ENCODE results near the gene BACH1.

The BACH1 gene

DNA sequence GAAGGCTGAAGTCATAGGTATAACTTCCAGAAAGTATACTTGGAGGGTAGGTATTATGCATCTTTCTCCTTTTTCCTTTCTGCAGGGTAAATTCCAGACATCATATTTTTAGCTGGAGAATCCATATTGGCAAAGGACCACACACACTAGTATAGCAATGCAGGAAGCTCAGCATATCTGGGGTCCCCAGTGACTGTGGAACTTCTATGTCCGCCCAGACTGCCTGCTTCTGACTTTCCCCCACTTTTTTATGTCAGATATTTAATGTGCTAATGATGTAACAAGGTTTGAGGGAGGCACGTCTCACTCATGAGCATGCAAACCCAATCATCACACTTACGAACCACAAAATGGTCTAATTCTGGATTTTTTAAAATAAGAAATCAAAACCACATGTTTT is 90.4 kb downstream of the BACH1 start:
- Histone ChIP-seq H3K4me1 (ENCODE audit: insufficient read depth, low read length) (no peaks in the 10 kb centered on the region), H3K4me3 (ENCODE audit: low read depth in 1 of 2, low read length in 2 of 2) (no peak overlapping the region), H3K27ac (ENCODE audit: low read depth, low read length) (no peak overlapping the region), H3K9ac (ENCODE audit: low read length) (no peak overlapping the region), H3K9me3 (ENCODE audit: low read length) (no peaks in the 10 kb centered on the region), H3K27me3 (ENCODE audit: control insufficient read depth in 1 of 2, insufficient read depth in 2 of 2, low read length in 2 of 2) (no peaks in the 10 kb centered on the region), H3K36me3 (ENCODE audit: insufficient read depth, low read length) (no peaks in the 10 kb centered on the region)

- H3K27me3 ChIP-seq (ENCODE audit: control insufficient read depth in 1 of 2, insufficient read depth in 2 of 2, low read length in 2 of 2), result no peaks in the 10 kb centered on the region
- H3K36me3 ChIP-seq (ENCODE audit: insufficient read depth, low read length), result no peaks in the 10 kb centered on the region
- H3K9me3 ChIP-seq (ENCODE audit: low read length), result no peaks in the 10 kb centered on the region
- no peak overlapping the region for H3K27ac ChIP-seq (ENCODE audit: low read depth, low read length)
- H3K4me1 ChIP-seq (ENCODE audit: insufficient read depth, low read length), result no peaks in the 10 kb centered on the region
- H3K9ac ChIP-seq (ENCODE audit: low read length), result no peak overlapping the region
- no peak overlapping the region for H3K4me3 ChIP-seq (ENCODE audit: low read depth in 1 of 2, low read length in 2 of 2)
Observed at GRCh38 chr21:29390778-29391177, 92.1 kb downstream of the BACH1 start.

- H3K9me3 ChIP-seq (ENCODE audit: low read length), result no peaks in the 10 kb centered on the region
- H3K4me3 ChIP-seq (ENCODE audit: low read depth in 1 of 2, low read length in 2 of 2), result no peak overlapping the region
- no peak overlapping the region for H3K27ac ChIP-seq (ENCODE audit: low read depth, low read length)
- no peak overlapping the region for H3K9ac ChIP-seq (ENCODE audit: low read length)
- no peaks in the 10 kb centered on the region for H3K36me3 ChIP-seq (ENCODE audit: insufficient read depth, low read length)
- no peaks in the 10 kb centered on the region for H3K27me3 ChIP-seq (ENCODE audit: control insufficient read depth in 1 of 2, insufficient read depth in 2 of 2, low read length in 2 of 2)
- H3K4me1 ChIP-seq (ENCODE audit: insufficient read depth, low read length), result no peaks in the 10 kb centered on the region
Observed at GRCh38 chr21:29394051-29394450, 95.3 kb downstream of the BACH1 start.

All from muscle layer of colon (tissue), 2 donors.